Caco-2 (cell line): ENCODE results near the gene HIVEP2. TPM values are rescaled to one million over a fixed set of nuclear protein-coding genes. Genes with fewer than 3 reads are reported as not detected.

Experiments
- BruUV-seq: library from RNA; stranded (reverse); fragments of 400-500 nt; replicated peaks from 2 replicates; lab custom pipeline; 2021; lab: Mats Ljungman, UMichigan
- CTCF ChIA-PET: fragments of 300-600 bp; sonication (Branson Sonifier 250); formaldehyde crosslinking; loops from one replicate; lab custom pipeline; 2022; ENCODE audit warnings: antibody characterized with exemption; lab: Charles Lee
- POLR2A ChIA-PET: fragments of 300-600 bp; sonication (Branson Sonifier 250); formaldehyde crosslinking; loops from one replicate; lab custom pipeline; 2022; ENCODE audit warnings: antibody characterized with exemption; lab: Charles Lee
- DNase-seq, 2 experiments: peaks; one replicate each; pipeline versions ENCODE4 v3.0.0 to v3.0.0-alpha.2; 2020 to 2022
- H3K27me3 ChIP-seq: replicated peaks from 2 replicates; pipeline ENCODE4 v1.6.0; 2011; ENCODE audit warnings: low read length; ENCODE audit not compliant: control insufficient read depth, insufficient read depth
- H3K36me3 ChIP-seq: 2 replicates; pipeline ENCODE4 v1.5.1; 2011; ENCODE audit warnings: low read length; ENCODE audit not compliant: control insufficient read depth, insufficient read depth
- H3K4me1 ChIP-seq: fragments of 250-450 bp; sonication (Bioruptor Pico); 2 replicates; pipeline ENCODE4 v1.5.1; 2020; ENCODE audit warnings: mild to moderate bottlenecking
- H3K4me3 ChIP-seq: 2 replicates; pipeline ENCODE4 v1.5.1; 2011; ENCODE audit warnings: low read depth, mild to moderate bottlenecking, control low read depth, low read length
- H3K9me3 ChIP-seq: fragments of 250-450 bp; sonication (Bioruptor Pico); 2 replicates; pipeline ENCODE4 v1.5.1; 2020; ENCODE audit warnings: mild to moderate bottlenecking, moderate library complexity
- H3K27ac Mint-ChIP-seq: one replicate; pipeline ENCODE4 v1.8.0; 2022; ENCODE audit warnings: mixed read lengths; ENCODE audit not compliant: unreplicated experiment
- H3K27me3 Mint-ChIP-seq: one replicate; pipeline ENCODE4 v1.8.0; 2022; ENCODE audit warnings: mixed read lengths; ENCODE audit not compliant: insufficient read depth, unreplicated experiment
- H3K36me3 Mint-ChIP-seq: one replicate; pipeline ENCODE4 v1.8.0; 2022; ENCODE audit warnings: mild to moderate bottlenecking, mixed read lengths; ENCODE audit not compliant: insufficient read depth, unreplicated experiment
- H3K4me1 Mint-ChIP-seq: one replicate; pipeline ENCODE4 v1.8.0; 2022; ENCODE audit warnings: low read depth, mixed read lengths; ENCODE audit not compliant: unreplicated experiment
- H3K4me3 Mint-ChIP-seq: one replicate; pipeline ENCODE4 v1.8.0; 2022; ENCODE audit warnings: mild to moderate bottlenecking, moderate library complexity, mixed read lengths; ENCODE audit not compliant: unreplicated experiment
- H3K9me3 Mint-ChIP-seq: one replicate; pipeline ENCODE4 v1.8.0; 2022; ENCODE audit warnings: mixed read lengths; ENCODE audit not compliant: unreplicated experiment
- CTCF ChIP-seq, 2 experiments: fragments of 200-600 bp in 1 of 2; IDR thresholded peaks; 1 replicate in 1 of 2; 2 replicates in 1 of 2; pipeline versions ENCODE4 v1.5.1 to v1.8.0; 2011 to 2022; ENCODE audit warnings: antibody characterized with exemption in 1 of 2, control low read depth in 1 of 2, inconsistent platforms in 1 of 2, low read depth in 1 of 2, low read length in 1 of 2, mild to moderate bottlenecking in 1 of 2, moderate library complexity in 1 of 2; ENCODE audit not compliant: insufficient read depth in 1 of 2, severe bottlenecking in 1 of 2, unreplicated experiment in 1 of 2
- intact Hi-C: fragments of 100-400 bp; cut with micrococcal nuclease; formaldehyde crosslinking; loops from one replicate; pipeline ENCODE4 v1.10.0; 2022; ENCODE audit not compliant: unreplicated experiment
- total RNA-seq: library from RNA; stranded (reverse); gene quantifications from 2 replicates; pipeline ENCODE4 v1.2.3, GENCODE V29; 2022

Gene HIVEP2
- total RNA-seq, 1 experiment from 2014 or later: 1.0 TPM

- H3K4me1 Mint-ChIP-seq: no peaks in the 10 kb centered on the region
- Histone ChIP-seq H3K36me3 (no peaks in the 10 kb centered on the region), H3K27me3 (no peaks in the 10 kb centered on the region), H3K4me3 (no peak overlapping the region), H3K9me3 (no peaks in the 10 kb centered on the region), H3K4me1 (no peaks in the 10 kb centered on the region)
- H3K27me3 Mint-ChIP-seq: peaks cover 5% of the 10 kb centered on the region
- no peak for DNase-seq
- no peak overlapping the region for H3K4me3 Mint-ChIP-seq
- ChIA-PET POLR2A (no interaction called here), CTCF (no interaction called here)
- no peak overlapping the region for H3K27ac Mint-ChIP-seq
- no TSS peak for BruUV-seq
- H3K9me3 Mint-ChIP-seq: no peaks in the 10 kb centered on the region
- TF ChIP-seq CTCF (IDR thresholded peaks at IDR 0.05; ENCODE audit: insufficient read depth in 1 of 2, low read depth in 1 of 2, low read length in 1 of 2, severe bottlenecking in 1 of 2, unreplicated experiment in 1 of 2): no peak
- intact Hi-C loops: no loop called here
- no peaks in the 10 kb centered on the region for H3K36me3 Mint-ChIP-seq
These were observed 91.5 kb downstream of the HIVEP2 start for GRCh38 chr6:142853244-142854180.

- no peaks in the 10 kb centered on the region for H3K4me1 Mint-ChIP-seq
- CTCF ChIA-PET: no interaction called here
These were observed 93.4 kb downstream of the HIVEP2 start for GRCh38 chr6:142851601-142852000.

More at GRCh38 chr6:142851601-142852000, 93.4 kb downstream of the HIVEP2 start:
- no peaks in the 10 kb centered on the region for H3K27me3 ChIP-seq
- no peaks in the 10 kb centered on the region for H3K36me3 ChIP-seq
- Mint-ChIP-seq H3K27ac (no peak overlapping the region), H3K27me3 (peaks cover 5% of the 10 kb centered on the region), H3K4me3 (no peak overlapping the region), H3K36me3 (no peaks in the 10 kb centered on the region), H3K9me3 (no peaks in the 10 kb centered on the region)
- H3K4me1 ChIP-seq: 0 out of 2 replicates have a peak, but pooled peaks cover 4% of the 10 kb centered on the region
- no peak for TF ChIP-seq CTCF (IDR thresholded peaks at IDR 0.05; ENCODE audit: insufficient read depth in 1 of 2, low read depth in 1 of 2, low read length in 1 of 2, severe bottlenecking in 1 of 2, unreplicated experiment in 1 of 2)
- DNase-seq: no peak
- POLR2A ChIA-PET: no interaction called here
- BruUV-seq: no TSS peak
- intact Hi-C loops: no loop called here
- no peak overlapping the region for H3K4me3 ChIP-seq
- no peaks in the 10 kb centered on the region for H3K9me3 ChIP-seq
